SK-N-MC (cell line): ENCODE results near the gene TMCO6.
A peak's percentile ranks its signal among the peaks of the same experiment; 100 is the strongest.

Source experiments
- DNase-seq: peaks from one replicate; pipeline ENCODE4 v3.0.0-alpha.2; 2011; ENCODE audit warnings: low read depth, low spot score
- H3K27ac ChIP-seq: fragments of 200-600 bp; sonication (generic); 2 replicates; pipeline ENCODE4 v1.5.1; 2016; ENCODE audit warnings: mixed run types
- H3K36me3 ChIP-seq: fragments of 200-600 bp; sonication (generic); 2 replicates; pipeline ENCODE4 v1.6.1; 2017; ENCODE audit warnings: antibody characterized with exemption, low read length, mixed read lengths; ENCODE audit not compliant: insufficient read depth
- H3K4me3 ChIP-seq: fragments of 200-600 bp; sonication (generic); 2 replicates; pipeline ENCODE4 v1.5.1; 2016
- H3K9ac ChIP-seq: fragments of 200-600 bp; sonication (generic); 2 replicates; pipeline ENCODE4 v1.8.0; 2017; ENCODE audit warnings: mixed run types, mixed read lengths; ENCODE audit not compliant: insufficient read length
- H3K9me3 ChIP-seq: fragments of 200-600 bp; sonication (generic); 2 replicates; pipeline ENCODE4 v1.6.1; 2017; ENCODE audit warnings: low read depth, mild to moderate bottlenecking, antibody characterized with exemption, low read length, moderate library complexity, mixed read lengths
- EZH2 ChIP-seq: fragments of 200-600 bp; sonication (generic); IDR thresholded peaks from one replicate; pipeline ENCODE4 v1.6.1; 2017; ENCODE audit warnings: antibody characterized with exemption
- FOXP2 ChIP-seq: optimal IDR thresholded peaks from 2 replicates; pipeline ENCODE3; 2011; ENCODE audit warnings: mild to moderate bottlenecking, moderate library complexity; ENCODE audit not compliant: insufficient read depth; ENCODE audit errors: extremely low read length, control extremely low read depth
- POLR2AphosphoS5 ChIP-seq: IDR thresholded peaks from 2 replicates; pipeline ENCODE4 v1.6.1; 2012; ENCODE audit warnings: mild to moderate bottlenecking, low read depth, low read length, borderline replicate concordance

Gene TMCO6

GRCh38 chr5:140673187-140673976, 34.1 kb downstream of the TMCO6 start, which contains the start of gene DND1:
Gene DND1, minus strand, starts transcription at chr5:140673576. Its CDS starts 34 bp downstream, at chr5:140673542.
- no peak within 1 kb of the TSS for H3K9ac ChIP-seq
- TF ChIP-seq EZH2 = no peak
- no peak within 1 kb of the TSS for H3K27ac ChIP-seq
- no peak for DNase-seq
- no peaks in the 10 kb centered on the region for H3K9me3 ChIP-seq
- H3K36me3 ChIP-seq = peaks cover 65% of the 10 kb centered on the region; the same call in 1 of the 2 replicates
- no peak within 1 kb of the TSS for H3K4me3 ChIP-seq

DNA sequence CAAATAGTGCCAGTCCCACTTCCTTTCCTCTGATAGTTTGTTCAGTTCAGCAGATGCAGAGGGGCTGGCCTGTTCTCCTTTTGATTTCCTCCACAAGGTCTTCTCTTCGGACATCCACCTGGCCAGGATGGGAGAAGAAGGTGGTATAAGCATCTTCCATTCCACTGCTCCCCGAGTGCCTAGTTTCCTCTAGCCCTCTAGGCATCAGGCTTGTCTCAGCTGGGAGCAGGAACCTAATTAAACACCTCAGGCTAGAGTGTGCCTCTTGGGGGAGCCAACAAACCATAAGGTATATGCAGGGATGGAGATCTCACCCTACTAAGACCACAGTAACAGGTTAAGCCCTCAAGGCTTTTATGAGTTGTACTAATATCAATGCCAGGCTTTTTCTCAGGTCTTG, 35.0 kb downstream of the TMCO6 start:
- no peaks in the 10 kb centered on the region for H3K9me3 ChIP-seq
- TF ChIP-seq FOXP2 (no peak), EZH2 (no peak), POLR2AphosphoS5 (no peak)
- H3K27ac ChIP-seq = no peak overlapping the region
- DNase-seq = no peak
- H3K4me3 ChIP-seq = no peak overlapping the region
- H3K36me3 ChIP-seq = peaks cover 62% of the 10 kb centered on the region; the same call in 1 of the 2 replicates
- no peak overlapping the region for H3K9ac ChIP-seq

DNA sequence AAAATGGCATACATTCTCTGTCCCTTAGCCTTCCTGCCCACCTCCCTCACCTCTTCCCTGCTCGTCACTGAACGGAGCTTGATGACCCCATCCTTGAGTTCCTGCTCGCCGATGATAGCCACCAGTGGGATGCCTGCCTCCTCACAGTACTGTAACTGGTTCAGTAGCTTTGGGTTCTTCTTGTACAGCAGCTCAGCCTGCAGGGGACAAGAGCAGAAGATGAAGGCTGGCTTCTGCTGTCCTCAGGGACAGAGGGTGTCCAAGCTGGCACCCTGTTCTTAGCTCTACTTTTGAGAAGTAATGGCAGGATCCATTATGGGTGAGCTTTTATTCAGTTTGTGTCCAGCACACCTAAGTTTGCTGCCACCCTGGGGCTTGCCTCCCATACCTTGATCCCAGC, 35.4 kb downstream of the TMCO6 start:
- no peak overlapping the region for H3K9ac ChIP-seq
- peaks cover 62% of the 10 kb centered on the region for H3K36me3 ChIP-seq
- DNase-seq = no peak
- no peaks in the 10 kb centered on the region for H3K9me3 ChIP-seq
- no peak overlapping the region for H3K27ac ChIP-seq
- no peak for TF ChIP-seq EZH2
- no peak for TF ChIP-seq POLR2AphosphoS5
- no peak overlapping the region for H3K4me3 ChIP-seq

DNA sequence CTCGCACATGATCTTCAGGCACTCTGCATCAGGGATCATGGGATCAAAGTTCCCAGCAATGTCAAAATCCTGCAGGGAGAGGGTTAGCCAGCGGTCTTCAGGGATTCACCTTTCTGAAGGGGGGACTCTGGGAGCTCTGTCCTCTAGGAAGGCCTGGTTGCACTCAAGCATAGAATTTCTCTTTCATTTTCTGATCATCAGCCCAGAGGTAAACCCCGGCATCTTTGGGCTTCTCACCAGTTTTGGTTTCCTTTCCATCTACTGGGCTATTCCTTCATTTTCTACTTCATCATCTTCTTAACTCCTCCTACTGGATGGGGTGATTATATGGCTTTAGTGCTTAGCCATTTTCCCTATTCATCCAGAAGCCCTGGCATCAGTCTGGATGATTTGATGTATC, 38.7 kb downstream of the TMCO6 start:
- TF ChIP-seq FOXP2 = no peak
- no peak for TF ChIP-seq POLR2AphosphoS5
- no peak for TF ChIP-seq EZH2
- Histone ChIP-seq H3K9ac (no peak overlapping the region), H3K36me3 (peaks cover 70% of the 10 kb centered on the region)

DNA sequence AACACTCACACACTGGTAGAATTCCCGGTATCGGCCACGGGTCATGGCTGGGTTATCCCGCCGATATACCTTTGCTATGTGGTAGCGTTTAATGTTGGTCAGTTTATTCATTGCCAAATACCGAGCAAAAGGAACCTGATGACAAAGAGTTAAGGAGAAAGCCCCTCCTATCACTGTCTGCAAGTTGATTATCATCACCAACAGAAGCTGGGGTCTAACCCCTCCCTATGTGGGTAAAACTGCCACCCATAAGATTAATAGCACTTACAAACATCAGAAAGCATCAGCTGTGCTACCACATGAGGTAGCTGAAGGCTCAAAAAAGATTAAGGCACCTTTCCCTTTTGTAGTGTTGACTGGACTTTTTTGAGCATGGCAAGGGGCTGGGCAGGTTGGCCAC, 39.7 kb downstream of the TMCO6 start:
- no peak overlapping the region for H3K4me3 ChIP-seq
- no peak for DNase-seq
- H3K27ac ChIP-seq = no peak overlapping the region
- TF ChIP-seq EZH2 (no peak), POLR2AphosphoS5 (no peak), FOXP2 (no peak)
- no peaks in the 10 kb centered on the region for H3K9me3 ChIP-seq
- peaks cover 67% of the 10 kb centered on the region for H3K36me3 ChIP-seq
- no peak overlapping the region for H3K9ac ChIP-seq

More for the DNA sequence above, 38.7 kb downstream of the TMCO6 start:
- DNase-seq = no peak
- H3K9me3 ChIP-seq = no peaks in the 10 kb centered on the region
- H3K4me3 ChIP-seq = no peak overlapping the region
- H3K27ac ChIP-seq = no peak overlapping the region

GRCh38 chr5:140690376-140690932, 51.2 kb downstream of the TMCO6 start:
- Histone ChIP-seq H3K27ac (no peak overlapping the region), H3K36me3 (peaks cover 47% of the 10 kb centered on the region), H3K9me3 (no peaks in the 10 kb centered on the region), H3K9ac (peak overlapping the region; percentile 96), H3K4me3 (peak overlapping the region; percentile 95)
- TF ChIP-seq FOXP2 = no peak
- no peak for TF ChIP-seq EZH2
- TF ChIP-seq POLR2AphosphoS5 = no peak
- no peak for DNase-seq

DNA sequence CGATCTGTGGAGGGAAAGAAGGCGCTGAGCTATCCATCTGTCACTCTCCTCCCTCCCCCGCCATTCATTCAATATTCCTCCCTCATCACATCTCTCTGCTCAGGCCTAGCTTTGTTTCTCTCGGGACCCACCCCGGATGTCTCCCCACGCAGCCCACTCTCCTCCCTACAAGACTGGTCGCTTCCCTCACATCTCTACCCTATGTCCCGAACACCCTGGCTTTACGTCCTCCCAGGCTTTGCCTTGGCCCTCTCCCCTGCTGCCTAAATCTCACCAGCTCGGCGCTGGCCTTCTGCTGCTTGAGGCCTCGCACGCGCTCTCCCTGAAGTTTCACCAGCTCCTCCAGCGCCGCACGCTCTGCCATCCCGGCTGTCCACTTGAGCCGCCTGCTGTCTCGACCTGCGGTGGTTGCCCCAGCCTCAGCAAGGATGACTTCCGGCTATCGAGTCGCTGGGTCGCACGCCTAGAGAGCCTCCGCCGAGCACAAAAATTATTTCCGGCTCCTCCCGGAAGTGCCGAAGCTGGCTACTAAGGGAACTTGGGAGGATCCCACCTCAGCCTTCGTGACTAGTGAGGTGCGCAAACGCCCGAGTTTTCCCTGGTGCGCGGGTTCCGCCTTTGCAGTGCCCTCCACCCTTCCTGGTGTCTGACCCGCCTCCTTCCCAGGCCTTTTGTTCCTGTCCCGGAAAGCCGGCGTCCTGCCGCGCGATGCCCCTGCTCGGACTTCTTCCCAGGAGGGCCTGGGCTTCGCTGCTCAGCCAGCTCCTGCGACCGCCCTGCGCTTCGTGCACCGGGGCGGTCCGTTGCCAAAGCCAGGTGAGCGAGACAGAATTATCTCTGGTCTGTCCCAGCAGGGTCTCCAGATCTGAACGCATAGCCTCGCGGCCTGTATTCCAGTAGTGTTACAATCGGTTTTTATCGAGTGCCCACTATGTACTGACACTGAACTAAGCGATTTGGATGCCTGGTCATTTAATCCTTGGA, 52.0 kb downstream of the TMCO6 start, which contains the start of the genes HARS1 and HARS2:
TSS of gene HARS1 (minus strand) at position 430 of the 984 bp plus-strand sequence. CDS start at position 364, 66 bp downstream.
TSS of gene HARS2 (plus strand) at position 515 of the 984 bp plus-strand sequence. CDS start at position 709, 194 bp downstream.
- Histone ChIP-seq H3K9ac (peak within 1 kb of the TSS; percentile 96), H3K9me3 (no peaks in the 10 kb centered on the region), H3K36me3 (peaks cover 55% of the 10 kb centered on the region), H3K4me3 (peak within 1 kb of the TSS; percentile 95), H3K27ac (peak within 1 kb of the TSS; percentile 43; the same call in 1 of the 2 replicates)
- TF ChIP-seq EZH2 = no peak
- TF ChIP-seq POLR2AphosphoS5 = peak; percentile 96
- DNase-seq = peak; percentile 62

DNA sequence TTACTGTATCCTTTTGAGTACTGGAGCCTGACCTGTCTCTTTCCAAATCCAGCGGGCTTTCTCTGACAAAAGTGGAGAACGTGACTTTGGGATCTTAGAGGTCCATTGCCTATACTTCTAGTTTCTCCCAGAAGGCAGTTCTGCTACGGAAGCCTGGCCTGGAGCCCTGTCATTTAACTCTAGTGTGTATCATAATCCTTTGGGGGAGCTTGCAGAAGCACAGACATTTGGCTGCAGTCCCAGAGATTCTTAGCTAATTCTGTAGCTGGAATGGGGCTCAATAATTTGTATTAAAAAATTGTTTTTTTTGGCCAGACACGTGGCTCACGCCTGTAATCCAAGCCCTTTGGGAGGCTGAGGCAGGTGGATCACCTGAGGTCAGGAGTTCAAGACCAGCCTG, 55.0 kb downstream of the TMCO6 start:
- peaks cover 63% of the 10 kb centered on the region for H3K36me3 ChIP-seq
- H3K9ac ChIP-seq = no peak overlapping the region
- no peak for TF ChIP-seq EZH2
- no peak for TF ChIP-seq FOXP2
- TF ChIP-seq POLR2AphosphoS5 = no peak
- H3K27ac ChIP-seq = no peak overlapping the region
- DNase-seq = no peak
- H3K4me3 ChIP-seq = no peak overlapping the region
- no peaks in the 10 kb centered on the region for H3K9me3 ChIP-seq
